GM23338 (cell line): Measurements from ENCODE around the gene OR2S2. TPM values are rescaled to one million over a fixed set of nuclear protein-coding genes. Genes with fewer than 3 reads are reported as not detected.

ENCODE experiments used
- ETS1 ChIP-seq: IDR thresholded peaks from 2 replicates; pipeline ENCODE4 v1.6.1; 2016; ENCODE audit warnings: antibody characterized with exemption
- EZH2 ChIP-seq: fragments of 200-600 bp; sonication (generic); IDR thresholded peaks from one replicate; pipeline ENCODE4 v1.8.0; 2017; ENCODE audit warnings: antibody characterized with exemption, mild to moderate bottlenecking, low read depth; ENCODE audit not compliant: unreplicated experiment
- JUNB ChIP-seq: IDR thresholded peaks from one replicate; pipeline ENCODE4 v1.6.1; 2016; ENCODE audit warnings: antibody characterized with exemption; ENCODE audit not compliant: unreplicated experiment
- polyA plus RNA-seq: library from polyadenylated mRNA; unstranded; fragments of >200 nt; fragmentation: Nextera tagmentation; extraction: Ambion mirVana; gene quantifications from 2 replicates; pipeline ENCODE4 v1.2.1, GENCODE V29; 2016
- total RNA-seq: library from RNA; depleted of rRNA; stranded (reverse); fragments of >200 nt; shearing (Covaris generic); gene quantifications from 2 replicates; pipeline ENCODE4 v1.2.3, GENCODE V29; 2014
- TF ChIP-seq, protein P1 (sequence below): fragments of 250-450 bp; sonication (Bioruptor Pico); IDR thresholded peaks from 2 replicates; pipeline ENCODE4 v1.5.0; 2020; ENCODE audit warnings: mild to moderate bottlenecking, moderate library complexity
- TF ChIP-seq, protein P2 (sequence below): IDR thresholded peaks from one replicate; pipeline ENCODE4 v1.6.1; 2018; ENCODE audit warnings: antibody characterized with exemption; ENCODE audit not compliant: unreplicated experiment
- TF ChIP-seq, protein P3 (sequence below), 2 experiments: fragments of 200-600 bp in 1 of 2; sonication (generic) in 1 of 2; conservative IDR thresholded peaks; 2 replicates each; pipeline versions ENCODE4 v1.5.1 to v1.6.1; 2016 to 2017; ENCODE audit warnings: antibody characterized with exemption in 2 of 2, low read depth in 2 of 2, mild to moderate bottlenecking in 2 of 2, moderate library complexity in 1 of 2

Gene OR2S2
- total and polyA plus RNA-seq, 2 experiments from 2014 or later = not detected

DNA sequence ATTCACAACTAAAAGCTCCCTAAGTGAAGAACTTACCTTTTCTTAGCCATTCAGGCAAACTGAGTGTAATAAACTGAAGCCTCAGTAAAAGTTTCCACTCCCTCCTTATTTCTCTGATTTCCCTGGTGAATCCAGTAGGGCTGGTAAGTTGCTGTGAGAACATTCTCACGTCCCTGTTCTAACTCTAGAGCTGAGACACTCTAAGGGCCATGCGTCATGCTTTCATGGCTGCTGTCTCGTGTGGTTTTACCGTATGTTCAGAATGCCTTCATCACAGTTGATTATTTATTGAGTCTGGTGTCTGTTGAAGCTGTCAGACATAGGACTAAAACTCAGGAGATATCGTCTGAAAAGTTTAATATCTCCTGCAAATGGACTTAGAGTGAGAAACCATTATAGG is 1.3 kb downstream of the OR2S2 start (continued):
- TF ChIP-seq, protein P1, sequence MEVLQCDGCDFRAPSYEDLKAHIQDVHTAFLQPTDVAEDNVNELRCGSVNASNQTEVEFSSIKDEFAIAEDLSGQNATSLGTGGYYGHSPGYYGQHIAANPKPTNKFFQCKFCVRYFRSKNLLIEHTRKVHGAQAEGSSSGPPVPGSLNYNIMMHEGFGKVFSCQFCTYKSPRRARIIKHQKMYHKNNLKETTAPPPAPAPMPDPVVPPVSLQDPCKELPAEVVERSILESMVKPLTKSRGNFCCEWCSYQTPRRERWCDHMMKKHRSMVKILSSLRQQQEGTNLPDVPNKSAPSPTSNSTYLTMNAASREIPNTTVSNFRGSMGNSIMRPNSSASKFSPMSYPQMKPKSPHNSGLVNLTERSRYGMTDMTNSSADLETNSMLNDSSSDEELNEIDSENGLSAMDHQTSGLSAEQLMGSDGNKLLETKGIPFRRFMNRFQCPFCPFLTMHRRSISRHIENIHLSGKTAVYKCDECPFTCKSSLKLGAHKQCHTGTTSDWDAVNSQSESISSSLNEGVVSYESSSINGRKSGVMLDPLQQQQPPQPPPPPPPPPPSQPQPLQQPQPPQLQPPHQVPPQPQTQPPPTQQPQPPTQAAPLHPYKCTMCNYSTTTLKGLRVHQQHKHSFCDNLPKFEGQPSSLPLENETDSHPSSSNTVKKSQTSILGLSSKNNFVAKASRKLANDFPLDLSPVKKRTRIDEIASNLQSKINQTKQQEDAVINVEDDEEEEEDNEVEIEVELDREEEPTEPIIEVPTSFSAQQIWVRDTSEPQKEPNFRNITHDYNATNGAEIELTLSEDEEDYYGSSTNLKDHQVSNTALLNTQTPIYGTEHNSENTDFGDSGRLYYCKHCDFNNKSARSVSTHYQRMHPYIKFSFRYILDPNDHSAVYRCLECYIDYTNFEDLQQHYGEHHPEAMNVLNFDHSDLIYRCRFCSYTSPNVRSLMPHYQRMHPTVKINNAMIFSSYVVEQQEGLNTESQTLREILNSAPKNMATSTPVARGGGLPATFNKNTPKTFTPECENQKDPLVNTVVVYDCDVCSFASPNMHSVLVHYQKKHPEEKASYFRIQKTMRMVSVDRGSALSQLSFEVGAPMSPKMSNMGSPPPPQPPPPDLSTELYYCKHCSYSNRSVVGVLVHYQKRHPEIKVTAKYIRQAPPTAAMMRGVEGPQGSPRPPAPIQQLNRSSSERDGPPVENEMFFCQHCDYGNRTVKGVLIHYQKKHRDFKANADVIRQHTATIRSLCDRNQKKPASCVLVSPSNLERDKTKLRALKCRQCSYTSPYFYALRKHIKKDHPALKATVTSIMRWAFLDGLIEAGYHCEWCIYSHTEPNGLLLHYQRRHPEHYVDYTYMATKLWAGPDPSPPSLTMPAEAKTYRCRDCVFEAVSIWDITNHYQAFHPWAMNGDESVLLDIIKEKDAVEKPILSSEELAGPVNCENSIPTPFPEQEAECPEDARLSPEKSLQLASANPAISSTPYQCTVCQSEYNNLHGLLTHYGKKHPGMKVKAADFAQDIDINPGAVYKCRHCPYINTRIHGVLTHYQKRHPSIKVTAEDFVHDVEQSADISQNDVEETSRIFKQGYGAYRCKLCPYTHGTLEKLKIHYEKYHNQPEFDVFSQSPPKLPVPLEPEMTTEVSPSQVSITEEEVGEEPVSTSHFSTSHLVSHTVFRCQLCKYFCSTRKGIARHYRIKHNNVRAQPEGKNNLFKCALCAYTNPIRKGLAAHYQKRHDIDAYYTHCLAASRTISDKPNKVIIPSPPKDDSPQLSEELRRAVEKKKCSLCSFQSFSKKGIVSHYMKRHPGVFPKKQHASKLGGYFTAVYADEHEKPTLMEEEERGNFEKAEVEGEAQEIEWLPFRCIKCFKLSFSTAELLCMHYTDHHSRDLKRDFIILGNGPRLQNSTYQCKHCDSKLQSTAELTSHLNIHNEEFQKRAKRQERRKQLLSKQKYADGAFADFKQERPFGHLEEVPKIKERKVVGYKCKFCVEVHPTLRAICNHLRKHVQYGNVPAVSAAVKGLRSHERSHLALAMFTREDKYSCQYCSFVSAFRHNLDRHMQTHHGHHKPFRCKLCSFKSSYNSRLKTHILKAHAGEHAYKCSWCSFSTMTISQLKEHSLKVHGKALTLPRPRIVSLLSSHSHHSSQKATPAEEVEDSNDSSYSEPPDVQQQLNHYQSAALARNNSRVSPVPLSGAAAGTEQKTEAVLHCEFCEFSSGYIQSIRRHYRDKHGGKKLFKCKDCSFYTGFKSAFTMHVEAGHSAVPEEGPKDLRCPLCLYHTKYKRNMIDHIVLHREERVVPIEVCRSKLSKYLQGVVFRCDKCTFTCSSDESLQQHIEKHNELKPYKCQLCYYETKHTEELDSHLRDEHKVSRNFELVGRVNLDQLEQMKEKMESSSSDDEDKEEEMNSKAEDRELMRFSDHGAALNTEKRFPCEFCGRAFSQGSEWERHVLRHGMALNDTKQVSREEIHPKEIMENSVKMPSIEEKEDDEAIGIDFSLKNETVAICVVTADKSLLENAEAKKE (CRISPR knock-in tag) = no peak
- no peak for TF ChIP-seq ETS1
- TF ChIP-seq EZH2 = no peak
- no peak for TF ChIP-seq JUNB
- TF ChIP-seq, protein P2, sequence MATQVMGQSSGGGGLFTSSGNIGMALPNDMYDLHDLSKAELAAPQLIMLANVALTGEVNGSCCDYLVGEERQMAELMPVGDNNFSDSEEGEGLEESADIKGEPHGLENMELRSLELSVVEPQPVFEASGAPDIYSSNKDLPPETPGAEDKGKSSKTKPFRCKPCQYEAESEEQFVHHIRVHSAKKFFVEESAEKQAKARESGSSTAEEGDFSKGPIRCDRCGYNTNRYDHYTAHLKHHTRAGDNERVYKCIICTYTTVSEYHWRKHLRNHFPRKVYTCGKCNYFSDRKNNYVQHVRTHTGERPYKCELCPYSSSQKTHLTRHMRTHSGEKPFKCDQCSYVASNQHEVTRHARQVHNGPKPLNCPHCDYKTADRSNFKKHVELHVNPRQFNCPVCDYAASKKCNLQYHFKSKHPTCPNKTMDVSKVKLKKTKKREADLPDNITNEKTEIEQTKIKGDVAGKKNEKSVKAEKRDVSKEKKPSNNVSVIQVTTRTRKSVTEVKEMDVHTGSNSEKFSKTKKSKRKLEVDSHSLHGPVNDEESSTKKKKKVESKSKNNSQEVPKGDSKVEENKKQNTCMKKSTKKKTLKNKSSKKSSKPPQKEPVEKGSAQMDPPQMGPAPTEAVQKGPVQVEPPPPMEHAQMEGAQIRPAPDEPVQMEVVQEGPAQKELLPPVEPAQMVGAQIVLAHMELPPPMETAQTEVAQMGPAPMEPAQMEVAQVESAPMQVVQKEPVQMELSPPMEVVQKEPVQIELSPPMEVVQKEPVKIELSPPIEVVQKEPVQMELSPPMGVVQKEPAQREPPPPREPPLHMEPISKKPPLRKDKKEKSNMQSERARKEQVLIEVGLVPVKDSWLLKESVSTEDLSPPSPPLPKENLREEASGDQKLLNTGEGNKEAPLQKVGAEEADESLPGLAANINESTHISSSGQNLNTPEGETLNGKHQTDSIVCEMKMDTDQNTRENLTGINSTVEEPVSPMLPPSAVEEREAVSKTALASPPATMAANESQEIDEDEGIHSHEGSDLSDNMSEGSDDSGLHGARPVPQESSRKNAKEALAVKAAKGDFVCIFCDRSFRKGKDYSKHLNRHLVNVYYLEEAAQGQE = no peak
- TF ChIP-seq, protein P3, sequence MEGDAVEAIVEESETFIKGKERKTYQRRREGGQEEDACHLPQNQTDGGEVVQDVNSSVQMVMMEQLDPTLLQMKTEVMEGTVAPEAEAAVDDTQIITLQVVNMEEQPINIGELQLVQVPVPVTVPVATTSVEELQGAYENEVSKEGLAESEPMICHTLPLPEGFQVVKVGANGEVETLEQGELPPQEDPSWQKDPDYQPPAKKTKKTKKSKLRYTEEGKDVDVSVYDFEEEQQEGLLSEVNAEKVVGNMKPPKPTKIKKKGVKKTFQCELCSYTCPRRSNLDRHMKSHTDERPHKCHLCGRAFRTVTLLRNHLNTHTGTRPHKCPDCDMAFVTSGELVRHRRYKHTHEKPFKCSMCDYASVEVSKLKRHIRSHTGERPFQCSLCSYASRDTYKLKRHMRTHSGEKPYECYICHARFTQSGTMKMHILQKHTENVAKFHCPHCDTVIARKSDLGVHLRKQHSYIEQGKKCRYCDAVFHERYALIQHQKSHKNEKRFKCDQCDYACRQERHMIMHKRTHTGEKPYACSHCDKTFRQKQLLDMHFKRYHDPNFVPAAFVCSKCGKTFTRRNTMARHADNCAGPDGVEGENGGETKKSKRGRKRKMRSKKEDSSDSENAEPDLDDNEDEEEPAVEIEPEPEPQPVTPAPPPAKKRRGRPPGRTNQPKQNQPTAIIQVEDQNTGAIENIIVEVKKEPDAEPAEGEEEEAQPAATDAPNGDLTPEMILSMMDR (conservative IDR thresholded peaks at IDR 0.05; ENCODE audit: low read depth in 2 of 2) = no peak
